ENCODE measurements around the gene FRAT2. TPM values are rescaled to one million over a fixed set of nuclear protein-coding genes. Genes with fewer than 3 reads are reported as not detected.
A peak's percentile ranks its signal among the peaks of the same experiment; 100 is the strongest.

The FRAT2 gene
- 10 to 100 TPM; 43.0 to 45.3 TPM for total RNA-seq

DNA sequence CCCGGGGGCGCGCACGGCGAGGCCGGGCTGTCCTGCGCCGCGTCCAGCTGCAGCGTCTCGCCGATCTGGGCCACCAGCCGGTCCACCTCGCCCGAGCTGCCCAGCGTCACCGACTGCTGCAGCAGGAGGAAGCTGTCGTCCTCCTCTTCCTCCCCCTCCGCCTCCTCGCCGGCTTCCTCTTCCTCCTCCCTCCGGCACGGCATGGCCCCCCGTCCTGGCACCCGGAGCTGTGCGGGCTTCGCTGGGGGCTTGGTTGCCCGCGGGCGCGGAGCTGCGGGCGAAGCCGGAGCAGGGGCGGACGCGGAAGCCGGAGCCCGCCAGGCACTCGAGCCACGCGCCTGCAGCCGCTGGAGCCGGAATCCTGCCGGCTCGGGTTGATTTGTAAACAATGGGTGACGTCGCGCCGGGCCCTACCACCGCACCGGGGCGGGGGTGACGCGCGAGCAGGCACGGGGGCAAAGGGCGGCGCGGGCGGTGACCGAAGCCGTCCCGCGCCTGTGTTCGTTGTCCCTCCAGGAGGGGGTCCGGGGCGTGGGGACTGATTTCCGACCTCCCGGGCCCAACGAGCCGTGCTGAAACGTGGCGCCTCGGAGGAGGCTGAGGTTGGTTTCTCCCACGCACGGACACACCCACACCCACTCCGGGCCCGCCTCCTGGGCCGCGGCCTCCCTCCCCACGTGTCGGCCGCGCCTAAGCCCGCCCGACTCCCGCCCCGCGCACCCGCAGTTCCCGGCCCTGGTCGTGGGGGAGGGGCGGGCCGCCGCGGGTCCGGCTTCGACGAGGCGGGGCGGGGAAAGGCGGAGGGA lies at the start of gene FRAT2:
TSS of gene FRAT2 (minus strand) at position 360 of the 806 bp plus-strand sequence. CDS start at position 203, 157 bp downstream.
- Histone ChIP-seq H3K27me3 (replicated peaks; ENCODE audit: insufficient read depth) (no peaks in the 10 kb centered on the region), H3K4me3 (peak within 1 kb of the TSS; percentile 82 to 83), H3K36me3 (no peaks in the 10 kb centered on the region), H3K4me1 (replicated peaks) (peaks cover 11% of the 10 kb centered on the region), H3K27ac (peak within 1 kb of the TSS; percentile 93 to 96), H3K9me3 (no peaks in the 10 kb centered on the region)
- peak; percentile 81 for TF ChIP-seq POLR2AphosphoS5 (IDR thresholded peaks at IDR 0.05)
- TF ChIP-seq POLR2A (IDR thresholded peaks at IDR 0.05), result peak; percentile 95
- TF ChIP-seq, protein P1, sequence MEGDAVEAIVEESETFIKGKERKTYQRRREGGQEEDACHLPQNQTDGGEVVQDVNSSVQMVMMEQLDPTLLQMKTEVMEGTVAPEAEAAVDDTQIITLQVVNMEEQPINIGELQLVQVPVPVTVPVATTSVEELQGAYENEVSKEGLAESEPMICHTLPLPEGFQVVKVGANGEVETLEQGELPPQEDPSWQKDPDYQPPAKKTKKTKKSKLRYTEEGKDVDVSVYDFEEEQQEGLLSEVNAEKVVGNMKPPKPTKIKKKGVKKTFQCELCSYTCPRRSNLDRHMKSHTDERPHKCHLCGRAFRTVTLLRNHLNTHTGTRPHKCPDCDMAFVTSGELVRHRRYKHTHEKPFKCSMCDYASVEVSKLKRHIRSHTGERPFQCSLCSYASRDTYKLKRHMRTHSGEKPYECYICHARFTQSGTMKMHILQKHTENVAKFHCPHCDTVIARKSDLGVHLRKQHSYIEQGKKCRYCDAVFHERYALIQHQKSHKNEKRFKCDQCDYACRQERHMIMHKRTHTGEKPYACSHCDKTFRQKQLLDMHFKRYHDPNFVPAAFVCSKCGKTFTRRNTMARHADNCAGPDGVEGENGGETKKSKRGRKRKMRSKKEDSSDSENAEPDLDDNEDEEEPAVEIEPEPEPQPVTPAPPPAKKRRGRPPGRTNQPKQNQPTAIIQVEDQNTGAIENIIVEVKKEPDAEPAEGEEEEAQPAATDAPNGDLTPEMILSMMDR (IDR thresholded peaks at IDR 0.05), result peak in 2 of 4 experiments; percentile 16 to 37
- intact Hi-C loops (cut with DNase I), result loop anchor here (5.0 kb wide), 1 partner anchor 42 kb away; the partner anchor contains the start of gene ARHGAP19
- DNase-seq (ENCODE audit: low spot score), result peak; percentile 89
- under 1% methylated on average over 102 of the region's 103 CpGs for WGBS

GRCh38 chr10:97384156-97384555 lies 49.6 kb upstream of the FRAT2 start:
- H3K36me3 ChIP-seq, result no peaks in the 10 kb centered on the region
- intact Hi-C loops (cut with DNase I), result no loop called here
- H3K4me1 ChIP-seq (replicated peaks), result no peaks in the 10 kb centered on the region
- TF ChIP-seq POLR2A (IDR thresholded peaks at IDR 0.05) (no peak), POLR2AphosphoS5 (IDR thresholded peaks at IDR 0.05) (no peak)
- TF ChIP-seq, protein P1 (IDR thresholded peaks at IDR 0.05), result no peak
- WGBS, result 97% methylated on average over 5 of the region's 5 CpGs
- H3K27ac ChIP-seq, result no peak overlapping the region
- DNase-seq (ENCODE audit: low spot score), result no peak
- H3K27me3 ChIP-seq (replicated peaks; ENCODE audit: insufficient read depth), result no peaks in the 10 kb centered on the region
- no peaks in the 10 kb centered on the region for H3K9me3 ChIP-seq
- H3K4me3 ChIP-seq, result no peak overlapping the region

DNA sequence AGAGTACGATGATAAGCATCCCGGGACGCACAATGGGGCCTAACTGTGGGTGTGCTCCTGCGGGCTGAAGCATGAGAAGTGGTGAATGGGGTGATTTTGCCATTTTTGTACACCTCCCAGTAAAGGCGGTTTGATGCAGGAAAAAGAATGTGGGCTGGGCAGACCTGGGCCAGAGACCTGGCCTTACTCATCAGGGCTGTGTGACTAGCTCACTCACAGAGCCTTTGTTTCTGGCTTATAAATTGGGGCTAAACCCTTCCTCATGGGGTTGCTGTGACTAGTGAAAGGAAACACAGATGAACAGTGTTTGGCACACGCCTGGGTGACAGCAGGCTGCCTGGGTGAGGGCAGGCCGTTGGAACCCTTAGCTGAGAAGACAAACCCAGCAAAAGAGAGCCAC lies 48.6 kb upstream of the FRAT2 start:
- Histone ChIP-seq H3K4me3 (no peak overlapping the region), H3K36me3 (no peaks in the 10 kb centered on the region), H3K27me3 (replicated peaks; ENCODE audit: insufficient read depth) (no peaks in the 10 kb centered on the region), H3K9me3 (no peaks in the 10 kb centered on the region), H3K4me1 (replicated peaks) (no peaks in the 10 kb centered on the region), H3K27ac (no peak overlapping the region)
- TF ChIP-seq POLR2AphosphoS5 (IDR thresholded peaks at IDR 0.05) (no peak), POLR2A (IDR thresholded peaks at IDR 0.05) (no peak)
- TF ChIP-seq, protein P1 (IDR thresholded peaks at IDR 0.05), result no peak
- no peak for DNase-seq (ENCODE audit: low spot score)
- 76% methylated on average over 7 of the region's 7 CpGs for WGBS
- intact Hi-C loops (cut with DNase I), result no loop called here

DNA sequence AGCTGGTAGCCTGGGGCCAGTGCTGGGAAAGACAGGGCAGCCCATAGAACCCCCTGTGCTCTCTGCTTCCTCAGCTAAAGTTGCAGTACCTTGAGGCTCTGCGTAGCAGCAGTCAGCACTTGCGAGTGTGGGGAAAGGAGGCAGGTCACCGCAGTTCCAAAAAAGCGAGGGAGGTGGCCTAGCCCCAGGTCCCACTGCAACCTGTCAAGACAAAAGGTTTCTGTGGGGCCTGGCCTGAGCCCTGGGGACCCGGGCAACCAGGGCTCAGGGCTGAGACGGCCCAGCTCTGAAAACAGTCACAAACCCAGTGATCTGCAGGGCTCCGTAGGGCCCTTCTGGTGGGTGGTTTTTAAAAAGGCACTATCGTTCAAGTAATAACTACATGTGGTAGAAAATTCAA lies 47.1 kb upstream of the FRAT2 start:
- H3K27me3 ChIP-seq (replicated peaks; ENCODE audit: insufficient read depth), result no peaks in the 10 kb centered on the region
- no peaks in the 10 kb centered on the region for H3K4me1 ChIP-seq (replicated peaks)
- H3K36me3 ChIP-seq, result no peaks in the 10 kb centered on the region
- intact Hi-C loops (cut with DNase I), result no loop called here
- no peaks in the 10 kb centered on the region for H3K9me3 ChIP-seq
- no peak for DNase-seq (ENCODE audit: low spot score)
- TF ChIP-seq POLR2A (IDR thresholded peaks at IDR 0.05) (no peak), POLR2AphosphoS5 (IDR thresholded peaks at IDR 0.05) (no peak)
- TF ChIP-seq, protein P1 (IDR thresholded peaks at IDR 0.05), result no peak
- no peak overlapping the region for H3K4me3 ChIP-seq
- no peak overlapping the region for H3K27ac ChIP-seq
- 92% methylated on average over 8 of the region's 8 CpGs for WGBS

GRCh38 chr10:97380516-97380915 lies 46.0 kb upstream of the FRAT2 start:
- H3K27me3 ChIP-seq (replicated peaks; ENCODE audit: insufficient read depth), result no peaks in the 10 kb centered on the region
- H3K4me3 ChIP-seq, result no peak overlapping the region
- no peaks in the 10 kb centered on the region for H3K4me1 ChIP-seq (replicated peaks)
- intact Hi-C loops (cut with DNase I), result no loop called here
- H3K27ac ChIP-seq, result no peak overlapping the region
- 93% methylated on average over 8 of the region's 8 CpGs for WGBS
- no peaks in the 10 kb centered on the region for H3K9me3 ChIP-seq
- no peak for TF ChIP-seq POLR2A (IDR thresholded peaks at IDR 0.05)
- no peak for TF ChIP-seq POLR2AphosphoS5 (IDR thresholded peaks at IDR 0.05)
- TF ChIP-seq, protein P1 (IDR thresholded peaks at IDR 0.05), result no peak
- H3K36me3 ChIP-seq, result no peaks in the 10 kb centered on the region
- DNase-seq (ENCODE audit: low spot score), result no peak

Measured in prostate gland (tissue), 2 donors.